ENCODE measurements around the gene PTPRT.
A peak's percentile ranks its signal among the peaks of the same experiment; 100 is the strongest.

Gene PTPRT

GRCh38 chr20:42183147-42183546 is 1006.6 kb downstream of the PTPRT start:
- DNase-seq (ENCODE audit: low read depth) = no peak
- TF ChIP-seq MAX (IDR thresholded peaks at IDR 0.05; ENCODE audit: low read depth, low read length) = no peak
- no peak for TF ChIP-seq MYC (IDR thresholded peaks at IDR 0.05; ENCODE audit: low read depth, low read length)
- TF ChIP-seq POLR2A (IDR thresholded peaks at IDR 0.05; ENCODE audit: extremely low read depth, insufficient read length) = no peak
- no peak for TF ChIP-seq CTCF (IDR thresholded peaks at IDR 0.05; ENCODE audit: low read depth, low read length)
- H3K4me3 ChIP-seq (ENCODE audit: low read depth, low read length) = no peak overlapping the region

GRCh38 chr20:42181064-42181463 is 1008.6 kb downstream of the PTPRT start:
- DNase-seq (ENCODE audit: low read depth) = no peak
- TF ChIP-seq MYC (IDR thresholded peaks at IDR 0.05; ENCODE audit: low read depth, low read length) (no peak), MAX (IDR thresholded peaks at IDR 0.05; ENCODE audit: low read depth, low read length) (no peak), POLR2A (IDR thresholded peaks at IDR 0.05; ENCODE audit: extremely low read depth, insufficient read length) (no peak), CTCF (IDR thresholded peaks at IDR 0.05; ENCODE audit: low read depth, low read length) (no peak)
- no peak overlapping the region for H3K4me3 ChIP-seq (ENCODE audit: low read depth, low read length)

GRCh38 chr20:42179768-42180167 is 1009.9 kb downstream of the PTPRT start:
- peak; percentile 58 for DNase-seq (ENCODE audit: low read depth)
- H3K4me3 ChIP-seq (ENCODE audit: low read depth, low read length) = no peak overlapping the region
- TF ChIP-seq CTCF (IDR thresholded peaks at IDR 0.05; ENCODE audit: low read depth, low read length) = no peak
- TF ChIP-seq MAX (IDR thresholded peaks at IDR 0.05; ENCODE audit: low read depth, low read length) = no peak
- no peak for TF ChIP-seq MYC (IDR thresholded peaks at IDR 0.05; ENCODE audit: low read depth, low read length)
- TF ChIP-seq POLR2A (IDR thresholded peaks at IDR 0.05; ENCODE audit: extremely low read depth, insufficient read length) = no peak

DNA sequence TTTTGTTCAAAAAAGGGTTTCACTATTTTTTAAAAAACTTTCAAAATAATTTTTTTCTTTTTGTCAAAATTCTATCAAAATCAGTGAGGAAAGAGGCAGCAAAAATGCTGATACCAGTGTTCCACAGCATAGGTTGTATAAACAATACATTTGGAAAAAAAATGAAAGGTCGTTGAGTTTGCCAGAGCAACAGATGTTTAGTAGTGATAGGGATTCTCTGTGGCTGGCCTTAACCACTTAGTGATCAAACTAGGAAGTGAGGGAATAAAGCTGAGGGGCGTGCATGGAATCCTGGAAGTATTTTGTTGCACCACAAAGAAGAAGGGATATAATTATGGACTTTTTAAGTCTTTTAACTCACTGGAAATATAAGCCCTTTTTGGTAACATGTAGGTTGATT is 1016.3 kb downstream of the PTPRT start:
- no peak for DNase-seq (ENCODE audit: low read depth)
- no peak overlapping the region for H3K4me3 ChIP-seq (ENCODE audit: low read depth, low read length)
- no peak for TF ChIP-seq CTCF (IDR thresholded peaks at IDR 0.05; ENCODE audit: low read depth, low read length)

- no peak for DNase-seq (ENCODE audit: low read depth)
- TF ChIP-seq CTCF (IDR thresholded peaks at IDR 0.05; ENCODE audit: low read depth, low read length) (no peak), MAX (IDR thresholded peaks at IDR 0.05; ENCODE audit: low read depth, low read length) (no peak), MYC (IDR thresholded peaks at IDR 0.05; ENCODE audit: low read depth, low read length) (no peak), POLR2A (IDR thresholded peaks at IDR 0.05; ENCODE audit: extremely low read depth, insufficient read length) (no peak)
- H3K4me3 ChIP-seq (ENCODE audit: low read depth, low read length) = no peak overlapping the region
Measured at GRCh38 chr20:42164121-42164890, 1025.4 kb downstream of the PTPRT start.

Data from NB4 (cell line).